Measurements from ENCODE around the gene MEGF9.

Gene MEGF9

DNA sequence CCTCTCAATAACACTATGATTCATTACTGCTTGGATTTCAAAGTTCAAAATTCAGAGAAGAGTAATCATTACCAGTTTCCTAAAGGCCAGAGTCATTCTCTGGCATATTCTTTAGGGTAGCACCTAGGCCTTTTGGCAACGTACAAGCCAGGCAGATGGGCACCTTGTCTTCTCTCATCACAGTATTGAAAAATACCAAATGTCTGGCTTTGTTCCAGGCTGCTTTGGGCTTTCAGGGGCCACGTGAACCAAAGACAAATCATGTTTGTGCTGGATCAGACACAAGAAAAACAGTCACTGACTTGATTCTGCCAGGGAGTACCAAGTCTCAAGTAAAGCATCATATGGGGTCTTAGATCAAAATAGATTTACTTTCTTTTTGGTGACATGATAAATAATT lies 15.5 kb downstream of the MEGF9 start:
- in situ Hi-C loops (cut with MboI; ENCODE audit: low sequenced_read_pairs, unreplicated experiment): no loop called here
- DNase-seq (ENCODE audit: low spot score): no peak
- TF ChIP-seq, protein P1, sequence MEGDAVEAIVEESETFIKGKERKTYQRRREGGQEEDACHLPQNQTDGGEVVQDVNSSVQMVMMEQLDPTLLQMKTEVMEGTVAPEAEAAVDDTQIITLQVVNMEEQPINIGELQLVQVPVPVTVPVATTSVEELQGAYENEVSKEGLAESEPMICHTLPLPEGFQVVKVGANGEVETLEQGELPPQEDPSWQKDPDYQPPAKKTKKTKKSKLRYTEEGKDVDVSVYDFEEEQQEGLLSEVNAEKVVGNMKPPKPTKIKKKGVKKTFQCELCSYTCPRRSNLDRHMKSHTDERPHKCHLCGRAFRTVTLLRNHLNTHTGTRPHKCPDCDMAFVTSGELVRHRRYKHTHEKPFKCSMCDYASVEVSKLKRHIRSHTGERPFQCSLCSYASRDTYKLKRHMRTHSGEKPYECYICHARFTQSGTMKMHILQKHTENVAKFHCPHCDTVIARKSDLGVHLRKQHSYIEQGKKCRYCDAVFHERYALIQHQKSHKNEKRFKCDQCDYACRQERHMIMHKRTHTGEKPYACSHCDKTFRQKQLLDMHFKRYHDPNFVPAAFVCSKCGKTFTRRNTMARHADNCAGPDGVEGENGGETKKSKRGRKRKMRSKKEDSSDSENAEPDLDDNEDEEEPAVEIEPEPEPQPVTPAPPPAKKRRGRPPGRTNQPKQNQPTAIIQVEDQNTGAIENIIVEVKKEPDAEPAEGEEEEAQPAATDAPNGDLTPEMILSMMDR (IDR thresholded peaks at IDR 0.05; ENCODE audit: borderline replicate concordance, control extremely low read depth, extremely low read depth, insufficient read depth, missing control alignments): no peak

DNA sequence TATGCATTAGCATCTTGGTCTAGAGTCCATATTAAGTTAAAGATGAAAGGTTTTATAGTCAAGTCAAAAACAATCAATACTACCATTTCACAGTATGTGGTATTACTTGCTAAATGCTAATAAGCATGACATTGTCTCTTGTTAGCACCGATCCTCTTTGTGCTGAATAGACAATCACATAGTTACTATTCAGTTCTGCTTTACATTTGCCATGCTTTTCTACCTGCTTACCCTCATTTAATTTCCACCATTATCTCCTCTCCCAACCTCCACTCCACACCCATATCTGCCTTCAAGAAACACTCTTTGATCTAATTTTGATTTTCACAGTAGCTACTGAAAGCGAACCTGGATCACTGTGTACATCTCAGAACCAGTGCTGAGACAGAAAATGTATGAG lies 16.8 kb downstream of the MEGF9 start:
- TF ChIP-seq, protein P1 (IDR thresholded peaks at IDR 0.05; ENCODE audit: borderline replicate concordance, control extremely low read depth, extremely low read depth, insufficient read depth, missing control alignments): no peak
- no peak for DNase-seq (ENCODE audit: low spot score)
- in situ Hi-C loops (cut with MboI; ENCODE audit: low sequenced_read_pairs, unreplicated experiment): no loop called here

DNA sequence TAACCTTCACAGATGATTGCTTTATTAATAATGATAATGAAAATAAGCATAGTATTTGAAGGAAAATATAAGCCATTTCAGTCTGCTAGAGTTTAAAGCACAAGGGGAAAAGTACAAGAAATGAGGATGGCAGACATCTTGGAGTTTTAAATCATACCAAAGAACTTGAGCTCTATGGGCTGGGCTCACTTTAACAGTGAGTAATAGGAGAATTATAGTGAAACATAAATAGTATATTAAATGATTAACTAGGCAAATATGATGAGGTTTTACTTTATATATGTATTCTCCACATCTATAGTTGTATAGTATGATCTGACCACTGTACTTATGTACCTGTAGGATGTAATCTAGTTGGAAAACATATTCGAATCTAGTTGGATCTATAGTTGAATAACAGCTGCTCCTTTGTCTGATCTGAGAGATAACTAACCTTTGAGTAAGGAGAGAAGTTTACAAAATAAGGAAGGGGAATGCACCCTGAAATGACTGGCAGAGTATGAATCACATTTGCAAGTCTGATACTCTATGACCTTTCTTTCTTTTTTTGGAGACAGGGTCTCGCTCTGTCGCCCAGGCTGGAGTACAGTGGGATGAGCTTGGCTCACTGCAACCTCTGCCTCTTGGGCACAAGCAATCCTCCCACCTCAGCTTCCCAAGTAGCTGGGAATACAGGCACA lies 17.6 kb downstream of the MEGF9 start:
- TF ChIP-seq, protein P1 (IDR thresholded peaks at IDR 0.05; ENCODE audit: borderline replicate concordance, control extremely low read depth, extremely low read depth, insufficient read depth, missing control alignments): no peak
- in situ Hi-C loops (cut with MboI; ENCODE audit: low sequenced_read_pairs, unreplicated experiment): no loop called here
- no peak for DNase-seq (ENCODE audit: low spot score)

DNA sequence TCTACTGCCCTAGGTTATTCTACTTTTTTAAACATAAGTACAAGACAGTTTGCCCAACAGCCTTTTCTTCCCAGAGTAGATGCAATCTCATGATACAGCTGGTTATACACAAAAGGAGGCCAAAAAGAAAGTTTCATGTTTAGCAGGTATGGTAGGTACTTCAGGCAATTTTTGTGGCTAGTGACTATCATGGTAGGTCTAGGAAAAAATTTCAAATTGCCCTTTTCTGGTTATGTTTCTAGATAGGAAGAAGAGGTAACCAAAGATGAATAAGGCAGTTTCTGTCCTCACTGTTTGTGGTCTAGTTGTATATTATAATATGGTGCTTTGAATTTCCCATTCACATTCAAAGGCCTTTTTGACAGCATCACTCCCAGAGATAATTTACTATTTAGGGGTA lies 19.7 kb downstream of the MEGF9 start:
- in situ Hi-C loops (cut with MboI; ENCODE audit: low sequenced_read_pairs, unreplicated experiment): no loop called here
- no peak for DNase-seq (ENCODE audit: low spot score)
- TF ChIP-seq, protein P1 (IDR thresholded peaks at IDR 0.05; ENCODE audit: borderline replicate concordance, control extremely low read depth, extremely low read depth, insufficient read depth, missing control alignments): no peak

DNA sequence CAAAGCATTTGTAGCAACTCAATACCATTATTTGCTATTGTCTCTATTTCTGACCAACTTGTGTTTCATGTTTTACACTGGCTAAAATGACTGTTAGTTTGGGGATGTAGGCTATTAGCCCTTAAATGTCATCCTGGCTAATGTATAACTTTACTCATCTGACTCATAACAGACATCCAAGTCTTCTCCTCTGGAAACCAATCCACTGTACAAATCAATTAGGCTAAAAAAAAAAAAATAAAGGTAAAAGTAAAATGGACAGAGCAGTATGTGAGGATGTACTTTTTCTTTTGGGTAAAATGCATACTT lies 20.6 kb downstream of the MEGF9 start:
- in situ Hi-C loops (cut with MboI; ENCODE audit: low sequenced_read_pairs, unreplicated experiment): no loop called here
- TF ChIP-seq, protein P1 (IDR thresholded peaks at IDR 0.05; ENCODE audit: borderline replicate concordance, control extremely low read depth, extremely low read depth, insufficient read depth, missing control alignments): no peak
- DNase-seq (ENCODE audit: low spot score): no peak

DNA sequence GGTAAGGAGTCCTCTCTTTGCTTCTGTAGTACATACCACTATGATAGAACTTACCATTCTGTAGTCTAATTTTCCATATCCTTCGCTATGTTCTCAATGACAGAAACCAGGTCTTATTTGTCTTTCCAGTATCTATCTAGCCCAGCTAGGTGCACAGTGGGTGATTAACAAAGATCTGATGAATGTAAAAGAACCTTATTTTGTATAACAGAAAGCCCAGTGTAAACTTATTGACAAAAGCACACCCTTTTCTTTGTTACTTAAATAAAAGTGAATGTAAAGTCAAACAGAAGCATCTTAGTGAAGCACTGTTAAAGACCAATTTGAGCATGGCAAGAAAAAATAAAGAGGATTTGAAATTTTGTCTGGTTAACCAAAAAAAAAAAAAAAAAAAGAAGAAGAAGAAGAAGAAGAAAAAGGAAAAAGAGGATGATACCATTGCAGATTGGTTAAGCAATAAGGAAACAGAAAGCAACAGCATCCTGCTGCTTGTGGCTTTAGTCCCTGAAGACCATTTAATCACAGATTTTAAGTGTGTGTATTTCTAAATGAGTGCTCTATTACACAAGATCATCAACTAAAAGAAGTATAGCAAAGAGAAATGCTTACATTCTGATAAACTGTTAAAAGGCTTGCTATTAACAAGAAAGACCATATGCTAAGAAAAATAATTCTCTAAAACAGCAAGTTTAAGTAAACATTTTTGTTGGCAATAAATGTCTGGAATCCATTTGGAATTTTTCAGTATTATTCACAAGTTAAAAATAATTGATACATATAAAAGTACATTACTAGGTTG lies 21.2 kb downstream of the MEGF9 start:
- TF ChIP-seq, protein P1 (IDR thresholded peaks at IDR 0.05; ENCODE audit: borderline replicate concordance, control extremely low read depth, extremely low read depth, insufficient read depth, missing control alignments): no peak
- DNase-seq (ENCODE audit: low spot score): no peak
- in situ Hi-C loops (cut with MboI; ENCODE audit: low sequenced_read_pairs, unreplicated experiment): no loop called here

Measured in GM13976 (cell line).